OCI-LY7 (cell line): ENCODE measurements around the gene SLC5A4. TPM values are rescaled to one million over a fixed set of nuclear protein-coding genes. Genes with fewer than 3 reads are reported as not detected.

Experiments used
- BruUV-seq: library from RNA; stranded (reverse); fragments of 400-500 nt; replicated peaks from 2 replicates; lab custom pipeline; 2021; lab: Mats Ljungman, UMichigan
- CTCF ChIA-PET: fragments of 300-600 bp; sonication (Branson Sonifier 250); formaldehyde crosslinking; loops from one replicate; lab custom pipeline; 2022; ENCODE audit warnings: antibody characterized with exemption; ENCODE audit not compliant: unreplicated experiment; lab: Charles Lee
- POLR2A ChIA-PET: fragments of 300-600 bp; sonication (Branson Sonifier 250); formaldehyde crosslinking; loops from one replicate; lab custom pipeline; 2022; ENCODE audit warnings: antibody characterized with exemption; lab: Charles Lee
- DNase-seq: peaks from one replicate; pipeline ENCODE4 v3.0.0-alpha.2; 2015; ENCODE audit warnings: low spot score
- H2AFZ ChIP-seq: fragments of 200-600 bp; sonication (generic), shearing (Covaris generic); 2 replicates; pipeline ENCODE4 v1.6.1; 2014; ENCODE audit warnings: mild to moderate bottlenecking, antibody characterized with exemption, low read length, moderate library complexity
- H3K27ac ChIP-seq: fragments of 200-600 bp; sonication (generic); 2 replicates; pipeline ENCODE4 v1.5.1; 2014; ENCODE audit warnings: mixed run types, low read depth, mild to moderate bottlenecking, moderate library complexity, low read length, inconsistent platforms; ENCODE audit not compliant: poor library complexity, severe bottlenecking
- H3K36me3 ChIP-seq: fragments of 200-600 bp; sonication (generic); 2 replicates; pipeline ENCODE4 v1.6.1; 2014; ENCODE audit warnings: mild to moderate bottlenecking, antibody characterized with exemption, low read length, moderate library complexity, mixed read lengths; ENCODE audit not compliant: insufficient read depth
- H3K4me1 ChIP-seq: fragments of 200-600 bp; sonication (generic); 2 replicates; pipeline ENCODE4 v1.5.1; 2014; ENCODE audit warnings: mild to moderate bottlenecking, low read length; ENCODE audit not compliant: insufficient read depth, poor library complexity, severe bottlenecking
- H3K4me2 ChIP-seq: fragments of 200-600 bp; sonication (generic); 2 replicates; pipeline ENCODE4 v1.6.1; 2014; ENCODE audit warnings: mild to moderate bottlenecking, low read length
- H3K4me3 ChIP-seq: fragments of 200-600 bp; sonication (generic); 2 replicates; pipeline ENCODE4 v1.5.1; 2014; ENCODE audit warnings: mild to moderate bottlenecking, low read depth, low read length; ENCODE audit not compliant: poor library complexity, severe bottlenecking
- H3K79me2 ChIP-seq: fragments of 200-600 bp; sonication (generic); 2 replicates; pipeline ENCODE4 v1.6.1; 2016; ENCODE audit warnings: low read depth, mild to moderate bottlenecking, low read length, moderate library complexity, mixed read lengths; ENCODE audit not compliant: insufficient read depth
- H3K9me2 ChIP-seq: fragments of 200-600 bp; sonication (generic); 2 replicates; pipeline ENCODE4 v1.6.1; 2016; ENCODE audit warnings: mild to moderate bottlenecking, low read length, mixed read lengths; ENCODE audit not compliant: insufficient read depth
- H3K9me3 ChIP-seq: fragments of 200-600 bp; sonication (generic); 2 replicates; pipeline ENCODE4 v1.6.1; 2014; ENCODE audit warnings: mild to moderate bottlenecking, mixed run types, low read length, mixed read lengths
- H4K20me1 ChIP-seq: fragments of 200-600 bp; sonication (generic); 2 replicates; pipeline ENCODE4 v1.6.1; 2014; ENCODE audit warnings: mild to moderate bottlenecking, antibody characterized with exemption, low read length, moderate library complexity, mixed read lengths; ENCODE audit not compliant: insufficient read depth
- CTCF ChIP-seq: fragments of 200-600 bp; sonication (generic); conservative IDR thresholded peaks from 2 replicates; pipeline ENCODE4 v1.5.1; 2014; ENCODE audit warnings: mild to moderate bottlenecking, antibody characterized with exemption, low read length, moderate library complexity, mixed read lengths
- EZH2phosphoT487 ChIP-seq: fragments of 200-600 bp; sonication (generic); IDR thresholded peaks from 2 replicates; pipeline ENCODE4 v1.6.1; 2018; ENCODE audit warnings: low read depth, borderline replicate concordance, mild to moderate bottlenecking, mixed run types, antibody characterized with exemption, low read length, moderate library complexity, mixed read lengths
- intact Hi-C: fragments of 100-400 bp; cut with micrococcal nuclease; formaldehyde crosslinking; loops from one replicate; pipeline ENCODE4 v1.10.0; 2022; ENCODE audit not compliant: unreplicated experiment
- total RNA-seq, 2 experiments: library from RNA; depleted of rRNA in 1 of 2; stranded (reverse); fragments of >200 nt in 1 of 2; shearing (Covaris generic) in 1 of 2; gene quantifications; 2 replicates each; pipeline ENCODE4 v1.2.3, GENCODE V29; 2014 to 2022

The SLC5A4 gene
- total RNA-seq, 2 experiments from 2014 or later, result not detected

GRCh38 chr22:32258791-32259190 lies 3.6 kb upstream of the SLC5A4 start:
- no peak overlapping the region for H3K4me3 ChIP-seq
- DNase-seq, result no peak
- H3K36me3 ChIP-seq, result no peaks in the 10 kb centered on the region
- H3K79me2 ChIP-seq, result no peaks in the 10 kb centered on the region
- no peaks in the 10 kb centered on the region for H3K9me2 ChIP-seq
- intact Hi-C loops, result no loop called here
- H4K20me1 ChIP-seq, result no peaks in the 10 kb centered on the region
- no peaks in the 10 kb centered on the region for H3K4me1 ChIP-seq
- no peak overlapping the region for H3K27ac ChIP-seq
- H2AFZ ChIP-seq, result no peak overlapping the region
- H3K4me2 ChIP-seq, result no peak overlapping the region
- ChIA-PET POLR2A (no interaction called here), CTCF (no interaction called here)
- no peaks in the 10 kb centered on the region for H3K9me3 ChIP-seq
- no peak for TF ChIP-seq EZH2phosphoT487
- TF ChIP-seq CTCF, result no peak
- BruUV-seq, result no TSS peak

- no peaks in the 10 kb centered on the region for H3K9me3 ChIP-seq
- H3K36me3 ChIP-seq, result no peaks in the 10 kb centered on the region
- H3K4me3 ChIP-seq, result no peak overlapping the region
- H4K20me1 ChIP-seq, result no peaks in the 10 kb centered on the region
- POLR2A ChIA-PET, result no interaction called here
- no peaks in the 10 kb centered on the region for H3K9me2 ChIP-seq
- no peak for DNase-seq
- H3K27ac ChIP-seq, result no peak overlapping the region
- BruUV-seq, result no TSS peak
- H2AFZ ChIP-seq, result no peak overlapping the region
- no peaks in the 10 kb centered on the region for H3K79me2 ChIP-seq
- CTCF ChIA-PET, result no interaction called here
- no peak for TF ChIP-seq EZH2phosphoT487
- TF ChIP-seq CTCF, result no peak
- intact Hi-C loops, result no loop called here
- no peak overlapping the region for H3K4me2 ChIP-seq
- no peaks in the 10 kb centered on the region for H3K4me1 ChIP-seq
Measured at GRCh38 chr22:32255726-32256125, 579 bp upstream of the SLC5A4 start.

- Histone ChIP-seq H3K4me1 (no peaks in the 10 kb centered on the region), H3K36me3 (no peaks in the 10 kb centered on the region), H3K27ac (no peak overlapping the region), H3K79me2 (no peaks in the 10 kb centered on the region), H3K9me2 (no peaks in the 10 kb centered on the region), H3K4me3 (no peak overlapping the region), H2AFZ (no peak overlapping the region), H4K20me1 (no peaks in the 10 kb centered on the region), H3K4me2 (no peak overlapping the region), H3K9me3 (no peaks in the 10 kb centered on the region)
- CTCF ChIA-PET, result no interaction called here
- BruUV-seq, result no TSS peak
- DNase-seq, result no peak
- intact Hi-C loops, result no loop called here
- POLR2A ChIA-PET, result no interaction called here
- TF ChIP-seq EZH2phosphoT487 (no peak), CTCF (no peak)
Measured at GRCh38 chr22:32249231-32249630, 5.9 kb downstream of the SLC5A4 start.
